Smooth muscle cell (in vitro differentiated cells): Measurements from ENCODE around the gene RBFOX2. TPM values are rescaled to one million over a fixed set of nuclear protein-coding genes. Genes with fewer than 3 reads are reported as not detected.
"Not testable (repeated sequence)": the region's sequence is repeated elsewhere in the genome, so short reads cannot be mapped to it uniquely, and the experiment has no call there.

Experiments used
- DNase-seq: peaks from one replicate; lab custom pipeline; 2025; ENCODE audit not compliant: unreplicated experiment; lab: John Stamatoyannopoulos, UW
- H2AFZ ChIP-seq: fragments of 200-600 bp; sonication (generic); 2 replicates; pipeline ENCODE4 v1.6.0; 2016; ENCODE audit warnings: antibody characterized with exemption, low read depth, mild to moderate bottlenecking
- H3F3A ChIP-seq: fragments of 200-600 bp; sonication (generic); 2 replicates; pipeline ENCODE4 v1.6.0; 2017; ENCODE audit warnings: antibody characterized with exemption, low read depth
- H3K27ac ChIP-seq: fragments of 200-600 bp; sonication (generic); 2 replicates; pipeline ENCODE4 v1.5.1; 2016; ENCODE audit warnings: low read depth, mild to moderate bottlenecking
- H3K27me3 ChIP-seq: fragments of 200-600 bp; sonication (generic); 2 replicates; pipeline ENCODE4 v1.6.1; 2016; ENCODE audit warnings: low read depth, mild to moderate bottlenecking
- H3K36me3 ChIP-seq: fragments of 200-600 bp; sonication (generic); 2 replicates; pipeline ENCODE4 v1.5.1; 2016; ENCODE audit warnings: low read depth
- H3K4me1 ChIP-seq: fragments of 200-600 bp; sonication (generic); 2 replicates; pipeline ENCODE4 v1.5.1; 2016; ENCODE audit warnings: low read depth
- H3K4me2 ChIP-seq: fragments of 200-600 bp; sonication (generic); 2 replicates; pipeline ENCODE4 v1.6.0; 2016; ENCODE audit warnings: mild to moderate bottlenecking
- H3K4me3 ChIP-seq: fragments of 200-600 bp; sonication (generic); 2 replicates; pipeline ENCODE4 v1.5.1; 2016; ENCODE audit warnings: mild to moderate bottlenecking
- H3K79me2 ChIP-seq: fragments of 200-600 bp; sonication (generic); 2 replicates; pipeline ENCODE4 v1.6.0; 2016; ENCODE audit warnings: low read depth, mild to moderate bottlenecking
- H3K9ac ChIP-seq: fragments of 200-600 bp; sonication (generic); 2 replicates; pipeline ENCODE4 v1.6.0; 2016; ENCODE audit warnings: low read depth
- H3K9me3 ChIP-seq: fragments of 200-600 bp; sonication (generic); replicated peaks from 2 replicates; pipeline ENCODE4 v1.5.1; 2016; ENCODE audit warnings: low read depth
- H4K20me1 ChIP-seq: fragments of 200-600 bp; sonication (generic); 2 replicates; pipeline ENCODE4 v1.6.0; 2016; ENCODE audit warnings: low read depth
- WGBS: methylation state at CpG from one replicate; pipeline ENCODE4 v1.1.7; 2016; ENCODE audit warnings: low lambda C conversion rate; 5-methylcytosine and 5-hydroxymethylcytosine counted together
- polyA plus RNA-seq: library from polyadenylated mRNA; unstranded; fragments of >200 nt; fragmentation: Nextera tagmentation; extraction: Ambion mirVana; gene quantifications from 2 replicates; pipeline ENCODE4 v1.2.1, GENCODE V29; 2016
- total RNA-seq: library from RNA; depleted of rRNA; stranded (reverse); fragments of >200 nt; gene quantifications from 2 replicates; pipeline ENCODE4 v1.2.3, GENCODE V29; 2014
- TF ChIP-seq, protein P1 (sequence below): fragments of 200-600 bp; sonication (generic); IDR thresholded peaks from 2 replicates; pipeline ENCODE4 v1.5.1; 2017; ENCODE audit warnings: borderline replicate concordance, mild to moderate bottlenecking, antibody characterized with exemption; ENCODE audit not compliant: insufficient read depth, poor library complexity, severe bottlenecking

RBFOX2 gene
- total and polyA plus RNA-seq, 2 experiments from 2014 or later: 128 to 144 TPM

DNA sequence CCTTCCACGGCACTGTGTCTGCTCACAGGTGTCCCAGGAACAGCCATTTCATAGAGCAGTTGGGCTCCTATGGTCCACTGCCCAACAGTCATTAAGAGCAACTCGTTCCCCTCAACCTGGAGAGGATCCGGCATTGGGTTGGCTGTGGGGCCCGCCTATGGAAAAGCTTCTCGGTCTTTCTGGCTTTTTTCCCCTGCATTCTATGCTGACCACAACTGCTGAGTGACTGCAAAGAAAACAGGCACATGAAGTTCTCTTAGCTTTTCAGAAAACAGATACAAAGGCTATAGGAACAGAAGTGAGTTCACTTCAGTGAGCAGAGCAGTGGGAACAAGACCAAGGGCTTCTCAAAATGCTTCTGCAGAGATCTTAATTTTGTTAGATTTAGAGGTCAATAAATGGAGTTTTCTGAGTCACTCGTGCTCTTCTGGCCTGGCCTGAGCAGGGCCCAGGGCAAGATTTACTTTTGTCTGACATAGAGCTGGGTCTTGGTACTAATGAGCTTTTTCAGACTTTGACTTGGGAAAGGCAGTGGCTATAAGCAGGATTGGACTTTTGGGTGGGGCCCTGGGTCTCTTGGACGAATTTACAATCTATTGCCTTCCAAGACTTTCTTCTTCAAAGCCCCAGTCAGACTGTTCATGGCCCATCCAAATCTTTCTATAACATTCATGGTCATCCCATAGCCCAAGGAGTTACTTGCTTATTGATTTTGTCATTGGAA is 324.6 kb downstream of the RBFOX2 start:
- H3K9me3 ChIP-seq: no peaks in the 10 kb centered on the region
- no peak overlapping the region for H3K27ac ChIP-seq
- no peaks in the 10 kb centered on the region for H3F3A ChIP-seq
- no peaks in the 10 kb centered on the region for H3K4me1 ChIP-seq
- H3K9ac ChIP-seq: no peak overlapping the region
- no peak for DNase-seq
- no peaks in the 10 kb centered on the region for H3K36me3 ChIP-seq
- no peak overlapping the region for H2AFZ ChIP-seq
- H3K4me3 ChIP-seq: no peak overlapping the region
- TF ChIP-seq, protein P1, sequence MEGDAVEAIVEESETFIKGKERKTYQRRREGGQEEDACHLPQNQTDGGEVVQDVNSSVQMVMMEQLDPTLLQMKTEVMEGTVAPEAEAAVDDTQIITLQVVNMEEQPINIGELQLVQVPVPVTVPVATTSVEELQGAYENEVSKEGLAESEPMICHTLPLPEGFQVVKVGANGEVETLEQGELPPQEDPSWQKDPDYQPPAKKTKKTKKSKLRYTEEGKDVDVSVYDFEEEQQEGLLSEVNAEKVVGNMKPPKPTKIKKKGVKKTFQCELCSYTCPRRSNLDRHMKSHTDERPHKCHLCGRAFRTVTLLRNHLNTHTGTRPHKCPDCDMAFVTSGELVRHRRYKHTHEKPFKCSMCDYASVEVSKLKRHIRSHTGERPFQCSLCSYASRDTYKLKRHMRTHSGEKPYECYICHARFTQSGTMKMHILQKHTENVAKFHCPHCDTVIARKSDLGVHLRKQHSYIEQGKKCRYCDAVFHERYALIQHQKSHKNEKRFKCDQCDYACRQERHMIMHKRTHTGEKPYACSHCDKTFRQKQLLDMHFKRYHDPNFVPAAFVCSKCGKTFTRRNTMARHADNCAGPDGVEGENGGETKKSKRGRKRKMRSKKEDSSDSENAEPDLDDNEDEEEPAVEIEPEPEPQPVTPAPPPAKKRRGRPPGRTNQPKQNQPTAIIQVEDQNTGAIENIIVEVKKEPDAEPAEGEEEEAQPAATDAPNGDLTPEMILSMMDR: no peak
- H3K4me2 ChIP-seq: no peak overlapping the region
- H4K20me1 ChIP-seq: no peaks in the 10 kb centered on the region
- no peaks in the 10 kb centered on the region for H3K79me2 ChIP-seq
- WGBS: 73% methylated on average over 7 of the region's 7 CpGs
- peaks cover 11% of the 10 kb centered on the region for H3K27me3 ChIP-seq

DNA sequence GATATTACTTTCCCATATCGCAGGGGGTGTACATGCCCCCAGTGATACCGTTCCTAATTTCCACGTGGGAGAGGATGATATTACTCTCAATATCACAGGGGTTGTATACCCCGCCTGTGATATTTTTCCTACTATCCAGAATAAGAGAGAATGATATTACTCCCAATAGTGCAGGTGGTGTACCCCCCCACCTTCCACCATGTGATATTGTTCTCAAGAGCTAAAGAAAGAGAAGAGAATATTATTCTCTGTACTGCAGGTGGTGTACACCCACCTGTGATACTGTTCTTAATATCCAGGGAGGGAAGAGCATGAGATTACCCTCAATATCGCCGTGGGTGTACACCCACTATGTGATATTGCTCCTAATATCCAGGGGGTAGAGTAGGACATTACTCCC is 328.8 kb downstream of the RBFOX2 start:
- not testable (repeated sequence) for H3F3A ChIP-seq, H3K27ac ChIP-seq, H3K4me3 ChIP-seq, H2AFZ ChIP-seq, H3K36me3 ChIP-seq, H3K4me1 ChIP-seq, H3K9ac ChIP-seq, H3K9me3 ChIP-seq, H3K79me2 ChIP-seq, DNase-seq, H3K4me2 ChIP-seq, H4K20me1 ChIP-seq
- H3K27me3 ChIP-seq: peaks cover 11% of the 10 kb centered on the region
- 86% methylated on average over 6 of the region's 6 CpGs for WGBS

DNA sequence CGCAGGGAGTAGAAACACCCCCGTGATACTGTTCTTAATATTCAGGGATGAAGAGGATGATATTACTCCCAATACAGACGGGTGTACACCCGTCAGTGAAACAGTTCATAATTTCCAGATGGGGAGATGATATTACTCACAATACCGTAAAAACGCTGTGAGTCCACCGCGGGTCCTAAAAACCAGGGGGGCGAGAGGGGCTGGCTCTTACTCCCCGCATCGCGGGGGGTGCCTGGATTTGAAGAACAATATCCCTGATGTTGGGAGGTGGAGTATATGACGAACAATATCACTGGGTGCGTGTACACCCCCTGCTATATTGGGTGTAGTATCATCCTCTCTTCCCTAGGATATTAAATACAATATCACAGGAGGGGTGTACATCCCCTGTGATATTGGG is 331.5 kb downstream of the RBFOX2 start:
- 84% methylated on average over 14 of the region's 14 CpGs for WGBS
- Histone ChIP-seq H3K9ac (no peak overlapping the region), H2AFZ (no peak overlapping the region), H3K4me2 (no peak overlapping the region), H3K4me3 (no peak overlapping the region), H3K27ac (no peak overlapping the region), H3K9me3 (no peaks in the 10 kb centered on the region), H3K27me3 (peaks cover 11% of the 10 kb centered on the region), H4K20me1 (no peaks in the 10 kb centered on the region), H3K36me3 (no peaks in the 10 kb centered on the region), H3K4me1 (no peaks in the 10 kb centered on the region), H3K79me2 (no peaks in the 10 kb centered on the region), H3F3A (no peaks in the 10 kb centered on the region)
- TF ChIP-seq, protein P1: no peak
- no peak for DNase-seq

DNA sequence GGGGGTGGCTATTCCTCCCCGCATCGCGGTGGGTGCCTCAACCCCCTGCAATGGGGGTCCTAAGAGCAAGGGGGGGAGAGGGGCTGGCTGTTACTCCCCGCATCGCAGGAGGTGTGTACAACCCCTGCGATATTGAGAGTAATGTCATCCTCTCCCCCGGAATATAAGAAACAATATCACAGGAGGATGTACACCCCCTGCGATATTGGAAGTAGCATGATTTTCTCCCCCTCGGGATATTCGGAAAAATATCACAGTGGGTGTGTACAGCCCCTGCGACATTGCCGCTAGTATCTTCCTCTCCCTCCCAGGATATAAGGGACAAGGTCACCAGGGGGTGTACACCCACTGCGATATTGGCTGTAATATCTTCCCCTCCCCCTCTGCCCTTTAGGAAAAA is 333.4 kb downstream of the RBFOX2 start:
- H4K20me1 ChIP-seq: no peaks in the 10 kb centered on the region
- 91% methylated on average over 12 of the region's 13 CpGs for WGBS
- H3K27ac ChIP-seq: no peak overlapping the region
- H3K79me2 ChIP-seq: no peaks in the 10 kb centered on the region
- DNase-seq: no peak
- no peaks in the 10 kb centered on the region for H3K9me3 ChIP-seq
- H3K4me2 ChIP-seq: no peak overlapping the region
- no peaks in the 10 kb centered on the region for H3F3A ChIP-seq
- no peaks in the 10 kb centered on the region for H3K36me3 ChIP-seq
- no peak overlapping the region for H3K9ac ChIP-seq
- H3K4me1 ChIP-seq: no peaks in the 10 kb centered on the region
- TF ChIP-seq, protein P1: no peak
- no peak overlapping the region for H3K4me3 ChIP-seq
- H2AFZ ChIP-seq: no peak overlapping the region
- no peaks in the 10 kb centered on the region for H3K27me3 ChIP-seq
